Parathyroid adenoma (tissue), 2 donors: ENCODE measurements around the gene ARHGAP26.

Experiments
- H2AFZ ChIP-seq: fragments of 300-600 bp; sonication (generic); one replicate; pipeline ENCODE4 v1.7.0; 2017; ENCODE audit warnings: antibody characterized with exemption, mild to moderate bottlenecking
- H3K27ac ChIP-seq: fragments of 300-600 bp; sonication (generic); one replicate; pipeline ENCODE4 v1.7.0; 2017
- H3K27me3 ChIP-seq: fragments of 300-600 bp; sonication (generic); one replicate; pipeline ENCODE4 v1.7.0; 2017; ENCODE audit warnings: low read length; ENCODE audit not compliant: control insufficient read depth, insufficient read depth
- H3K36me3 ChIP-seq: fragments of 300-600 bp; sonication (generic); one replicate; pipeline ENCODE4 v1.7.0; 2017; ENCODE audit warnings: low read length; ENCODE audit not compliant: control insufficient read depth, insufficient read depth
- H3K4me1 ChIP-seq: fragments of 300-600 bp; sonication (generic); one replicate; pipeline ENCODE4 v1.7.0; 2017; ENCODE audit warnings: control low read depth
- H3K4me2 ChIP-seq: fragments of 300-600 bp; sonication (generic); one replicate; pipeline ENCODE4 v1.7.0; 2017; ENCODE audit warnings: low read length
- H3K4me3 ChIP-seq: fragments of 300-600 bp; sonication (generic); one replicate; pipeline ENCODE4 v1.7.0; 2017; ENCODE audit warnings: low read depth, low read length
- H3K79me2 ChIP-seq: fragments of 300-600 bp; sonication (generic); one replicate; pipeline ENCODE4 v1.7.0; 2017; ENCODE audit warnings: control low read depth
- H3K9ac ChIP-seq: fragments of 300-600 bp; sonication (generic); one replicate; pipeline ENCODE4 v1.7.0; 2017; ENCODE audit warnings: mild to moderate bottlenecking
- H3K9me3 ChIP-seq: fragments of 300-600 bp; sonication (generic); one replicate; pipeline ENCODE4 v1.7.0; 2017; ENCODE audit warnings: low read length; ENCODE audit not compliant: control insufficient read depth
- TF ChIP-seq, protein P1 (sequence below): fragments of 300-600 bp; sonication (generic); IDR thresholded peaks from one replicate; pipeline ENCODE4 v1.7.0; 2017; ENCODE audit warnings: antibody characterized with exemption, mild to moderate bottlenecking
- donor health status: primary hyperparathyroidism.

ARHGAP26 gene

DNA sequence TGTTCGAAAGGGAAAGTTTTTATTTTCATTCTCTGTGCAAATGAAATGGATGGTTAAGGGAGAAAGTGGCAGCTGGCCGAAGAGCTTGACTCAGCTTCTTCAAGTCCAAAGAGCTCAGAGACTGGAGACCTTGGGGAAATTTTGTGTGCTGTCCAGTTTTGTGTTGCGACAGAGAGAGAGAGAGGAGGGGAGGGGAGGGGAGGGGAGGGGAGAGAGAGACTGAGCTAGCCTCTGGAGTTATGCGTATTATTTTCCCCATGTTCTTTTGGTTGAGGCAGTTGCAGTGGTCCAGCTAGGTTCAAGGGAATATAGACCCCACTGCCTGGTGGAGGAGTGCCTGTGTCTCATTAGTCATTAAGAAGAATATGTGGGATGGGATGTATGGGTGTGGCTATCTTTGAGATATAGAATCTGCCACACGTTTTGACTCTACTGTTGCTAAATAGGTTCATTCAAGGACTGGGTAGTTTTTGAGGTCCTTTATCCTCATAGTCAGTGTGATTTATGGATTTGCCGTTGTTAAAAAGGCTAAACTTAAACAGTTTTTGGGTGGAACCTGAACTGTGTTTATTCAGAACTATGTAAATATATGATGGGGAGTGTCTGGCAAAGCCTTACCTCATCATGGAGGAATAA lies 69.7 kb downstream of the ARHGAP26 start:
- Histone ChIP-seq H3K4me1 (no peaks in the 10 kb centered on the region), H3K27ac (peak overlapping the region; percentile 15), H3K4me2 (no peak overlapping the region), H3K79me2 (no peaks in the 10 kb centered on the region), H3K9ac (no peak overlapping the region), H2AFZ (no peak overlapping the region), H3K9me3 (no peaks in the 10 kb centered on the region), H3K36me3 (no peaks in the 10 kb centered on the region), H3K4me3 (no peak overlapping the region), H3K27me3 (no peaks in the 10 kb centered on the region)
- TF ChIP-seq, protein P1, sequence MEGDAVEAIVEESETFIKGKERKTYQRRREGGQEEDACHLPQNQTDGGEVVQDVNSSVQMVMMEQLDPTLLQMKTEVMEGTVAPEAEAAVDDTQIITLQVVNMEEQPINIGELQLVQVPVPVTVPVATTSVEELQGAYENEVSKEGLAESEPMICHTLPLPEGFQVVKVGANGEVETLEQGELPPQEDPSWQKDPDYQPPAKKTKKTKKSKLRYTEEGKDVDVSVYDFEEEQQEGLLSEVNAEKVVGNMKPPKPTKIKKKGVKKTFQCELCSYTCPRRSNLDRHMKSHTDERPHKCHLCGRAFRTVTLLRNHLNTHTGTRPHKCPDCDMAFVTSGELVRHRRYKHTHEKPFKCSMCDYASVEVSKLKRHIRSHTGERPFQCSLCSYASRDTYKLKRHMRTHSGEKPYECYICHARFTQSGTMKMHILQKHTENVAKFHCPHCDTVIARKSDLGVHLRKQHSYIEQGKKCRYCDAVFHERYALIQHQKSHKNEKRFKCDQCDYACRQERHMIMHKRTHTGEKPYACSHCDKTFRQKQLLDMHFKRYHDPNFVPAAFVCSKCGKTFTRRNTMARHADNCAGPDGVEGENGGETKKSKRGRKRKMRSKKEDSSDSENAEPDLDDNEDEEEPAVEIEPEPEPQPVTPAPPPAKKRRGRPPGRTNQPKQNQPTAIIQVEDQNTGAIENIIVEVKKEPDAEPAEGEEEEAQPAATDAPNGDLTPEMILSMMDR, result no peak

DNA sequence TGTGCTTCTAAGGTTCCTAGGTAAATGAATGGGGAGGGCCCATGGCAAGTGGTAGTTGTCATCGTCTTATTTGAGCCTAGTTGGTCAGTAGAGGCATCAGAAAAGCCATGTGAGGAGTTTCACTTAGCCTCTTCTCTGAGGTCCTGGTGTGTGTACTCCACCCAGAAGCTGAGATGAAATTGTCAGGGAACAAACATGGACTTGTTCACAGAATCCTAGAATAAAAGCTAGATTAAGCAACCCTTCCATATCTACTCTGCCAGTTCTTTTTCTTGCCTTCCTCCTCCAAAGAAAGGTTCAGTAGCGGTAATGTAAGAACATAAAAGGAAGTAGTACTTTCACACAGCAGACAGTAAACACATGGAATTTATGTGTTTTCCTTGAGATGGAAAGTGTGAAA lies 70.4 kb downstream of the ARHGAP26 start:
- Histone ChIP-seq H3K9ac (no peak overlapping the region), H3K27me3 (no peaks in the 10 kb centered on the region), H3K27ac (no peak overlapping the region), H3K4me1 (no peaks in the 10 kb centered on the region), H2AFZ (no peak overlapping the region), H3K79me2 (no peaks in the 10 kb centered on the region), H3K36me3 (no peaks in the 10 kb centered on the region), H3K4me2 (no peak overlapping the region), H3K9me3 (no peaks in the 10 kb centered on the region), H3K4me3 (no peak overlapping the region)
- TF ChIP-seq, protein P1, result no peak

DNA sequence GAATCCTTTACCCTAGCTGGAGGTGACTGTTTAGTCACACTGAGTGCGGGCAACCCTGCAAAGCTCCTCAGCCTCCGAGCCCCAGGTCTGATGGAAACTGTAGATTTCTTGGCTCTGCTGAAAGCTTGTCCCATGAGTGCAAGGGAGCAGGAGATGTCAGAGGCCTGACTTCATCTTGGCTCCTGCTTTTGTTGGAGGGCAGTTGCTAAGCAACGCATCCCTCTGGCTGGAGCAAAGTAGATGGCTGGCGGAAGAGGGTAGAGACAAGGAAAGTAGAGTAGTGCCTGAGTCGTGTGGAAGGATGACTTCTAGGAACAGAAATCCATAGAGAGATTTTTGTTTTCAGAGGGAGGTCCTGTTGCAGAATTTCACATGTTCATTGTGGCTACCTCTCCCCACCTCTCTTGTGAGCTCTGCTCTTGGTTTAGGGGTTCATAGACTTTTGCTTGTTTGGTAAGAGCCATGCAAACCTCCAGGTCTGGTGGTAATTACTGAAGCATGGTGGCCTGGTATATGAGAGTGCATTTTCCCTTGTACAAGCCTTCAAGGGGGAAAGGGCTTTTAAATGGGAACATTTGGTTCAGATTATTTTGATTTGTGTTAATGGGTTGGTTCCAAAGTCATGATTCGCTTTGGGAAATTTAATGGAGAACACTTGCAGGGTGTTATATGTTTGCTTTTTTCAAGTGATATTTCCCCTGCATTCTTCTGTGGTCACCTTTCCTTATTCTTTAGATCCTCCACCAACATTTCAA lies 71.5 kb downstream of the ARHGAP26 start:
- Histone ChIP-seq H3K79me2 (no peaks in the 10 kb centered on the region), H3K27ac (no peak overlapping the region), H3K27me3 (no peaks in the 10 kb centered on the region), H3K4me2 (no peak overlapping the region), H3K36me3 (no peaks in the 10 kb centered on the region), H2AFZ (no peak overlapping the region), H3K4me3 (no peak overlapping the region), H3K4me1 (no peaks in the 10 kb centered on the region), H3K9ac (no peak overlapping the region), H3K9me3 (no peaks in the 10 kb centered on the region)
- TF ChIP-seq, protein P1, result no peak

DNA sequence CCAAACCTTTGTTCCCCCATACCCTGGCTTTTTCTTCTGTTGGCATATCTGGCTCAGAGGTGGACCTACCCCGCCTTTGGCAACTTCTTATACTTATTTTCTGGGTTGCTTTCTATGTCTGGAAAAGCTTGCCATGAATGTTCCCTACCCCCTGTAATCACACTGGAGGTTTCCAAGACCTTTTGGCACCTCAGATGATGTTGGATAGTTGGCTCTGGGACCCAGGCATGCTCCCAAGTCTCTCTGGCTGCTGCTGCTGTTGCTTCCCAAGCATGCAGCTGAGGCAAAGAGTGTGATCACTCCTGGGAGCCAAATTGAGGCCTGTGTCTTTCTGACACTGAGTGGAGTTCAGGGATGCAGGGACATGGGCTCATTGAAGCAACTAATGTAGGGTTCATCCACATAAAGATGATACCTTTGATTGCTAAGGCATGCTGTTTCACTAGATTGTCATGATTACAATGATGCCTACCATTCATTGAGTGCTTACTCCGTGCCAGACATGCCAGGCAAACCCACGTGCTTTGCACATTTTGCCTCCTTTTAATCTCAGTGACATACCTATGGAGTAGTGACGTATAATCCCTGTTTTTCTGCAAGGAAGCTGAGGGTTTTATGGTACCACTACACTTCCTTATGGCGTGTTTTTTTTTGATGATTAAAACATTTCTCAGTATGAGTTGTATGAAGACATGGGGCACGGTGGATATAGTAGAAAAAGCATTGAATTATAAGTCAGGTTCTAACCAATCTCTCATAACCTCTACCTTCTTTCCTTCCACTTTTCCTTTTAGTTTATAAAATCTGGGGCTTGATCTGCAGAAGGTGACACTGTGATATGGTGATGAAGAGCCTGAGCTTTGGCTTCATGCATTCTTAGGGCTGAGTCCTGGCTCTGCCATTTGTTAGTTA lies 73.1 kb downstream of the ARHGAP26 start:
- no peaks in the 10 kb centered on the region for H3K9me3 ChIP-seq
- H3K79me2 ChIP-seq, result no peaks in the 10 kb centered on the region
- H3K27me3 ChIP-seq, result no peaks in the 10 kb centered on the region
- H2AFZ ChIP-seq, result no peak overlapping the region
- no peaks in the 10 kb centered on the region for H3K36me3 ChIP-seq
- TF ChIP-seq, protein P1, result no peak
- no peaks in the 10 kb centered on the region for H3K4me1 ChIP-seq
- H3K4me2 ChIP-seq, result no peak overlapping the region
- no peak overlapping the region for H3K27ac ChIP-seq
- H3K9ac ChIP-seq, result no peak overlapping the region
- H3K4me3 ChIP-seq, result no peak overlapping the region
